SH-SY5Y (cell line): Measurements from ENCODE around the gene PRR5.

Source experiments
- GATA2 ChIP-seq: IDR thresholded peaks from 2 replicates; pipeline ENCODE4 v1.6.1; 2011; ENCODE audit warnings: mild to moderate bottlenecking, low read depth, low read length
- GATA3 ChIP-seq: IDR thresholded peaks from 2 replicates; pipeline ENCODE4 v1.6.1; 2011; ENCODE audit warnings: low read depth, mild to moderate bottlenecking, low read length, moderate library complexity

- TF ChIP-seq GATA2 (no peak), GATA3 (no peak)
Observed at GRCh38 chr22:44677353-44677840, 24.6 kb upstream of the PRR5 start.
